Gastroesophageal sphincter (tissue), 4 donors: ENCODE results near the gene FHIT. TPM values are rescaled to one million over a fixed set of nuclear protein-coding genes. Genes with fewer than 3 reads are reported as not detected.

Experiments used
- ATAC-seq: fragments of 150-250 bp; one replicate; pipeline ENCODE4 v1.9.1; 2016; ENCODE audit warnings: mild to moderate bottlenecking, moderate library complexity
- H3K27ac ChIP-seq, 4 donors: fragments of 200-600 bp; sonication (generic) in 3 of 4; 1 replicate in 3 of 4; 2 replicates in 1 of 4; pipeline ENCODE4 v1.5.1; 2016 to 2019
- H3K27me3 ChIP-seq: fragments of 200-600 bp; sonication (generic); one replicate; pipeline ENCODE4 v1.5.1; 2019
- H3K36me3 ChIP-seq, 2 donors: fragments of 200-600 bp; sonication (generic); one replicate each; pipeline ENCODE4 v1.5.1; 2019; ENCODE audit warnings: control low read depth in 1 of 2
- H3K4me1 ChIP-seq, 3 donors: fragments of 200-600 bp; sonication (generic); 1 replicate in 2 of 3; 2 replicates in 1 of 3; pipeline ENCODE4 v1.5.1; 2016 to 2019; ENCODE audit warnings: control low read depth in 2 of 3
- H3K4me3 ChIP-seq, 2 donors: fragments of 200-600 bp; sonication (generic); one replicate each; pipeline ENCODE4 v1.5.1; 2019; ENCODE audit warnings: mild to moderate bottlenecking in 1 of 2, moderate library complexity in 1 of 2
- H3K9me3 ChIP-seq, 3 donors: fragments of 200-600 bp; sonication (generic); one replicate each; pipeline ENCODE4 v1.5.1; 2017 to 2019; ENCODE audit warnings: control low read depth in 2 of 3
- CTCF ChIP-seq, 4 experiments: fragments of 200-600 bp in 2 of 4; fragments of 450-650 bp in 2 of 4; sonication (generic) in 1 of 4; IDR thresholded peaks; one replicate each; pipeline ENCODE4 v1.5.1; 2017 to 2019; ENCODE audit warnings: antibody characterized with exemption in 4 of 4, mild to moderate bottlenecking in 2 of 4, moderate library complexity in 2 of 4
- EP300 ChIP-seq: sonication (generic); formaldehyde crosslinking; IDR thresholded peaks from one replicate; pipeline ENCODE4 v1.6.1; 2017; ENCODE audit warnings: antibody characterized with exemption, mild to moderate bottlenecking
- POLR2A ChIP-seq, 2 donors: fragments of 450-650 bp; IDR thresholded peaks; one replicate each; pipeline ENCODE4 v1.6.1; 2017; ENCODE audit warnings: antibody characterized with exemption in 2 of 2, mild to moderate bottlenecking in 2 of 2, moderate library complexity in 1 of 2
- POLR2AphosphoS5 ChIP-seq: sonication (generic); formaldehyde crosslinking; IDR thresholded peaks from one replicate; pipeline ENCODE4 v1.6.1; 2017; ENCODE audit warnings: antibody characterized with exemption
- whole genome bisulfite sequencing, 2 donors: methylation state at CpG; one replicate each; pipeline ENCODE4 v1.1.5; 2018; ENCODE audit warnings: low coverage in 1 of 2; 5-methylcytosine and 5-hydroxymethylcytosine counted together
- total RNA-seq, 4 donors: library from RNA; depleted of rRNA; stranded (reverse); fragments of >200 nt; gene quantifications; one replicate each; pipeline ENCODE4 v1.1.0, GENCODE V29; 2016

FHIT gene
- total RNA-seq, 4 donors from 2014 or later = 1.4 to 7.3 (median 3.9) TPM

GRCh38 chr3:60198179-60198720, 1053.0 kb downstream of the FHIT start:
- no peak for TF ChIP-seq POLR2AphosphoS5
- TF ChIP-seq POLR2A (IDR thresholded peaks at IDR 0.05) = no peak
- TF ChIP-seq CTCF (IDR thresholded peaks at IDR 0.05) = no peak
- TF ChIP-seq EP300 = no peak
- no peak overlapping the region for H3K27ac ChIP-seq
- peaks cover 0 to 4% (median 0%) of the 10 kb centered on the region in 3 donors for H3K9me3 ChIP-seq
- no peaks in the 10 kb centered on the region for H3K36me3 ChIP-seq
- ATAC-seq = no peak
- no peak overlapping the region for H3K4me3 ChIP-seq
- 63 to 81% methylated on average over 4 to 5 of the region's 5 CpGs for WGBS, 2 donors
- no peaks in the 10 kb centered on the region for H3K27me3 ChIP-seq
- H3K4me1 ChIP-seq = no peaks in the 10 kb centered on the region

- 79 to 93% methylated on average over 5 to 7 of the region's 7 CpGs for WGBS, 2 donors
- Histone ChIP-seq H3K4me1 (no peaks in the 10 kb centered on the region), H3K27ac (no peak overlapping the region), H3K9me3 (peaks cover 0 to 4% (median 0%) of the 10 kb centered on the region in 3 donors), H3K4me3 (no peak overlapping the region), H3K36me3 (no peaks in the 10 kb centered on the region), H3K27me3 (no peaks in the 10 kb centered on the region)
- no peak for ATAC-seq
- TF ChIP-seq POLR2AphosphoS5 (no peak), POLR2A (IDR thresholded peaks at IDR 0.05) (no peak)
Observed at GRCh38 chr3:60192297-60193114, 1058.7 kb downstream of the FHIT start.

- H3K36me3 ChIP-seq = no peaks in the 10 kb centered on the region
- H3K27ac ChIP-seq = no peak overlapping the region
- no peak for TF ChIP-seq EP300
- no peak for TF ChIP-seq POLR2A (IDR thresholded peaks at IDR 0.05)
- no peak for TF ChIP-seq CTCF (IDR thresholded peaks at IDR 0.05)
- no peak for TF ChIP-seq POLR2AphosphoS5
- no peaks in the 10 kb centered on the region for H3K4me1 ChIP-seq
- no peak overlapping the region for H3K4me3 ChIP-seq
- H3K27me3 ChIP-seq = no peaks in the 10 kb centered on the region
- H3K9me3 ChIP-seq = peaks cover 0 to 4% (median 0%) of the 10 kb centered on the region in 3 donors
- WGBS, 2 donors = 18 to 46% methylated on average over 2 of the region's 2 CpGs
- no peak for ATAC-seq
Observed at GRCh38 chr3:60190073-60190472, 1061.2 kb downstream of the FHIT start.

- WGBS, 2 donors = 82 to 93% methylated on average over 3 of the region's 3 CpGs
- H3K36me3 ChIP-seq = no peaks in the 10 kb centered on the region
- H3K9me3 ChIP-seq = no peaks in the 10 kb centered on the region
- no peak for ATAC-seq
- no peak overlapping the region for H3K4me3 ChIP-seq
- H3K27ac ChIP-seq = no peak overlapping the region
- H3K4me1 ChIP-seq = no peaks in the 10 kb centered on the region
- no peaks in the 10 kb centered on the region for H3K27me3 ChIP-seq
- TF ChIP-seq CTCF (IDR thresholded peaks at IDR 0.05) = no peak
- no peak for TF ChIP-seq EP300
- TF ChIP-seq POLR2A (IDR thresholded peaks at IDR 0.05) = no peak
- no peak for TF ChIP-seq POLR2AphosphoS5
Observed at GRCh38 chr3:60189304-60189703, 1061.9 kb downstream of the FHIT start.

- no peak for ATAC-seq
- 50 to 58% methylated on average over 2 of the region's 2 CpGs for WGBS, 2 donors
- no peak for TF ChIP-seq EP300
- TF ChIP-seq CTCF (IDR thresholded peaks at IDR 0.05) = no peak
- TF ChIP-seq POLR2A (IDR thresholded peaks at IDR 0.05) = no peak
Observed at GRCh38 chr3:60188803-60189202, 1062.4 kb downstream of the FHIT start.

More at GRCh38 chr3:60188803-60189202, 1062.4 kb downstream of the FHIT start:
- no peaks in the 10 kb centered on the region for H3K36me3 ChIP-seq
- no peaks in the 10 kb centered on the region for H3K9me3 ChIP-seq
- H3K27ac ChIP-seq = no peak overlapping the region
- H3K4me3 ChIP-seq = no peak overlapping the region
- no peaks in the 10 kb centered on the region for H3K4me1 ChIP-seq
- no peaks in the 10 kb centered on the region for H3K27me3 ChIP-seq
